Hematopoietic multipotent progenitor cell treated with erythropoietin and hydrocortisone succinate and interleukin-3 and kit ligand, for 15 days (in vitro differentiated cells): ENCODE measurements around the gene REXO5.
A peak's percentile ranks its signal among the peaks of the same experiment; 100 is the strongest.
"Not testable (repeated sequence)": the region's sequence is repeated elsewhere in the genome, so short reads cannot be mapped to it uniquely, and the experiment has no call there.

Experiments used
- DNase-seq: peaks from one replicate; pipeline ENCODE4 v3.0.0-alpha.2; 2015; ENCODE audit warnings: low spot score

Gene REXO5

GRCh38 chr16:20803192-20803560 lies 3.2 kb upstream of the REXO5 start:
- no peak for DNase-seq

- DNase-seq = no peak
Measured at GRCh38 chr16:20803561-20804214, 2.6 kb upstream of the REXO5 start.

GRCh38 chr16:20805684-20806167 lies 601 bp upstream of the REXO5 start:
- not testable (repeated sequence) for DNase-seq

GRCh38 chr16:20807862-20808261 lies 1.5 kb downstream of the REXO5 start:
- no peak for DNase-seq

GRCh38 chr16:20811889-20812439 lies 5.6 kb downstream of the REXO5 start:
- no peak for DNase-seq

GRCh38 chr16:20812510-20812909 lies 6.2 kb downstream of the REXO5 start:
- DNase-seq = no peak

- DNase-seq = no peak
Measured at GRCh38 chr16:20814784-20815183, 8.5 kb downstream of the REXO5 start.

- no peak for DNase-seq
Measured at GRCh38 chr16:20818929-20819585, 12.7 kb downstream of the REXO5 start.

- no peak for DNase-seq
Measured at GRCh38 chr16:20821682-20822081, 15.4 kb downstream of the REXO5 start.

- no peak for DNase-seq
Measured at GRCh38 chr16:20822521-20823325, 16.4 kb downstream of the REXO5 start.

- peak; percentile 74 for DNase-seq
Measured at GRCh38 chr16:20826039-20826566, 19.8 kb downstream of the REXO5 start.

GRCh38 chr16:20829536-20829935 lies 23.2 kb downstream of the REXO5 start:
- DNase-seq = peak; percentile 19

GRCh38 chr16:20830372-20830771 lies 24.0 kb downstream of the REXO5 start:
- DNase-seq = no peak

- no peak for DNase-seq
Measured at GRCh38 chr16:20833086-20833485, 26.8 kb downstream of the REXO5 start.

GRCh38 chr16:20838240-20838639 lies 31.9 kb downstream of the REXO5 start:
- no peak for DNase-seq

GRCh38 chr16:20839504-20839903 lies 33.2 kb downstream of the REXO5 start:
- DNase-seq = no peak

GRCh38 chr16:20844054-20844453 lies 37.7 kb downstream of the REXO5 start:
- no peak for DNase-seq

GRCh38 chr16:20844588-20844987 lies 38.3 kb downstream of the REXO5 start:
- DNase-seq = no peak

- no peak for DNase-seq
Measured at GRCh38 chr16:20846030-20846429, 39.7 kb downstream of the REXO5 start.

GRCh38 chr16:20846551-20846950 lies 40.2 kb downstream of the REXO5 start:
- no peak for DNase-seq

GRCh38 chr16:20847550-20847949 lies 41.2 kb downstream of the REXO5 start:
- DNase-seq = no peak
